Keratinocyte (primary cell): ENCODE measurements around the gene LHX5. TPM values are rescaled to one million over a fixed set of nuclear protein-coding genes. Genes with fewer than 3 reads are reported as not detected.

ENCODE experiments used
- DNase-seq: peaks from one replicate; pipeline ENCODE4 v3.0.0-alpha.2; 2011; ENCODE audit warnings: low read depth, missing footprints, low spot score
- FAIRE-seq: peaks from 2 replicates; lab custom pipeline; 2011; peaks lifted over from hg19 to GRCh38; lab: Jason Lieb, UNC
- H2AFZ ChIP-seq: 2 replicates; pipeline ENCODE4 v1.6.0; 2012; ENCODE audit warnings: low read length, control low read depth, inconsistent platforms; ENCODE audit not compliant: control insufficient read depth
- H3K27ac ChIP-seq: 2 replicates; pipeline ENCODE4 v1.5.1; 2011; ENCODE audit warnings: low read length; ENCODE audit not compliant: control insufficient read depth, insufficient read depth
- H3K27me3 ChIP-seq: 3 replicates; pipeline ENCODE4 v1.6.0; 2011; ENCODE audit warnings: low read length; ENCODE audit not compliant: control insufficient read depth, insufficient read depth; ENCODE audit errors: extremely low read depth
- H3K36me3 ChIP-seq, 2 experiments: 2 replicates in 1 of 2; 3 replicates in 1 of 2; pipeline ENCODE4 v1.5.1; 2011; ENCODE audit warnings: low read length in 2 of 2, mild to moderate bottlenecking in 1 of 2; ENCODE audit not compliant: control insufficient read depth in 2 of 2, insufficient read depth in 2 of 2; ENCODE audit errors: extremely low read depth in 1 of 2
- H3K4me1 ChIP-seq: 3 replicates; pipeline ENCODE4 v1.5.1; 2011; ENCODE audit warnings: low read length; ENCODE audit not compliant: control insufficient read depth, insufficient read depth; ENCODE audit errors: extremely low read depth
- H3K4me2 ChIP-seq: 3 replicates; pipeline ENCODE4 v1.6.0; 2011; ENCODE audit warnings: low read depth, low read length; ENCODE audit not compliant: control insufficient read depth, insufficient read depth; ENCODE audit errors: extremely low read depth
- H3K4me3 ChIP-seq, 3 experiments: fragments of 200-600 bp in 1 of 3; sonication (generic) in 1 of 3; 2 replicates in 2 of 3; 3 replicates in 1 of 3; pipeline ENCODE4 v1.5.1; 2011 to 2016; ENCODE audit warnings: low read length in 3 of 3, mild to moderate bottlenecking in 3 of 3, control low read depth in 2 of 3, inconsistent platforms in 1 of 3, low read depth in 1 of 3, mixed read lengths in 1 of 3, mixed run types in 1 of 3, moderate library complexity in 1 of 3; ENCODE audit not compliant: control insufficient read depth in 2 of 3, insufficient read depth in 2 of 3; ENCODE audit errors: extremely low read depth in 1 of 3
- H3K79me2 ChIP-seq: 2 replicates; pipeline ENCODE4 v1.6.0; 2012; ENCODE audit warnings: low read length; ENCODE audit not compliant: control insufficient read depth, insufficient read depth
- H3K9ac ChIP-seq: 3 replicates; pipeline ENCODE4 v1.6.0; 2011; ENCODE audit warnings: low read length; ENCODE audit not compliant: control insufficient read depth, insufficient read depth; ENCODE audit errors: extremely low read depth
- H3K9me1 ChIP-seq: 3 replicates; pipeline ENCODE4 v1.6.0; 2011; ENCODE audit warnings: low read length; ENCODE audit not compliant: control insufficient read depth, insufficient read depth; ENCODE audit errors: extremely low read depth
- H3K9me3 ChIP-seq: 2 replicates; pipeline ENCODE4 v1.5.1; 2012; ENCODE audit warnings: low read depth, low read length; ENCODE audit not compliant: control insufficient read depth
- H4K20me1 ChIP-seq: 3 replicates; pipeline ENCODE4 v1.6.0; 2011; ENCODE audit warnings: low read length; ENCODE audit not compliant: control insufficient read depth, insufficient read depth; ENCODE audit errors: extremely low read depth
- EZH2 ChIP-seq: IDR thresholded peaks from one replicate; pipeline ENCODE4 v1.6.1; 2012; ENCODE audit warnings: inconsistent platforms, mild to moderate bottlenecking, low read length, moderate library complexity
- dilution Hi-C: fragments of 300-500 bp; cut with MboI; formaldehyde crosslinking; loops from one replicate; pipeline ENCODE4 v1.7.0; 2020; ENCODE audit warnings: low sequenced_read_pairs; ENCODE audit not compliant: extremely low pct_ligation_motif_present
- polyA plus RNA-seq, 5 experiments: library from polyadenylated mRNA; depleted of rRNA in 3 of 5; stranded (reverse) in 3 of 5; stranded (forward) in 1 of 5; unstranded in 1 of 5; fragments of >200 nt; gene quantifications; 1 replicate in 1 of 5; 2 replicates in 3 of 5; 3 replicates in 1 of 5; pipeline versions ENCODE4 v1.2.1 to v1.2.3, GENCODE V29; 2011 to 2012; ENCODE audit warnings: missing spikeins in 2 of 5, low read depth in 1 of 5, low replicate concordance in 1 of 5
- TF ChIP-seq, protein P1 (sequence below), 3 experiments: IDR thresholded peaks in 1 of 3; conservative IDR thresholded peaks in 1 of 3; optimal IDR thresholded peaks in 1 of 3; 2 replicates in 2 of 3; 3 replicates in 1 of 3; pipeline versions ENCODE3 to v1.5.1; 2011; ENCODE audit warnings: low read length in 3 of 3, mild to moderate bottlenecking in 3 of 3, moderate library complexity in 2 of 3, control low read depth in 1 of 3, inconsistent platforms in 1 of 3; ENCODE audit not compliant: insufficient read depth in 2 of 3; ENCODE audit errors: extremely low read depth in 1 of 3

Gene LHX5
- polyA plus RNA-seq, 1 donor (not counting 4 experiments of a cell fraction or from before 2014, with no cell fraction given): 0.04 TPM

DNA sequence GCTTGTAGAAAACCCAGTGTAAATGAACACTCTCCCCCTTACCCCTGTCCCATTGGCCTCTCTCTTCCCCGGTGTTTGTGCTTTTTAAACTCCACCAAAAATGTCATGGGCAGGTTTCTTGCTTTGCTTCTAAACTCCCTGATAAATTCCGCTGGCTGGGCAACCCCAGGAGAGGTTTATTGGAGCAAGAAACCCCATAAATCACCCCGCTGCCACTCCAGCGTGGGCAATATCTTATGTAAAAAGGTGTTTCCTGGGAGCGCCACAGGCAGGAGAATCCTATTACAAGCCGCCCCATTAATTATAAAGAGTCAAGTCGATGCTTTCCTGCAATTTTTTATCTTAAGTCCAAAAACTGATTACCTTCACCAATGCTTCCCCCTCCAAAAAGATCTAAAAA is 22.8 kb downstream of the LHX5 start:
- H3K9me1 ChIP-seq: no peaks in the 10 kb centered on the region
- no peak overlapping the region for H3K9ac ChIP-seq
- H3K9me3 ChIP-seq: no peaks in the 10 kb centered on the region
- DNase-seq (no peak), FAIRE-seq (no peak)
- H3K36me3 ChIP-seq: no peaks in the 10 kb centered on the region
- dilution Hi-C loops: no loop called here
- no peak overlapping the region for H2AFZ ChIP-seq
- no peaks in the 10 kb centered on the region for H3K79me2 ChIP-seq
- TF ChIP-seq, protein P1, sequence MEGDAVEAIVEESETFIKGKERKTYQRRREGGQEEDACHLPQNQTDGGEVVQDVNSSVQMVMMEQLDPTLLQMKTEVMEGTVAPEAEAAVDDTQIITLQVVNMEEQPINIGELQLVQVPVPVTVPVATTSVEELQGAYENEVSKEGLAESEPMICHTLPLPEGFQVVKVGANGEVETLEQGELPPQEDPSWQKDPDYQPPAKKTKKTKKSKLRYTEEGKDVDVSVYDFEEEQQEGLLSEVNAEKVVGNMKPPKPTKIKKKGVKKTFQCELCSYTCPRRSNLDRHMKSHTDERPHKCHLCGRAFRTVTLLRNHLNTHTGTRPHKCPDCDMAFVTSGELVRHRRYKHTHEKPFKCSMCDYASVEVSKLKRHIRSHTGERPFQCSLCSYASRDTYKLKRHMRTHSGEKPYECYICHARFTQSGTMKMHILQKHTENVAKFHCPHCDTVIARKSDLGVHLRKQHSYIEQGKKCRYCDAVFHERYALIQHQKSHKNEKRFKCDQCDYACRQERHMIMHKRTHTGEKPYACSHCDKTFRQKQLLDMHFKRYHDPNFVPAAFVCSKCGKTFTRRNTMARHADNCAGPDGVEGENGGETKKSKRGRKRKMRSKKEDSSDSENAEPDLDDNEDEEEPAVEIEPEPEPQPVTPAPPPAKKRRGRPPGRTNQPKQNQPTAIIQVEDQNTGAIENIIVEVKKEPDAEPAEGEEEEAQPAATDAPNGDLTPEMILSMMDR (optimal IDR thresholded peaks at IDR 0.05 in 1 of 3, IDR thresholded peaks at IDR 0.05 in 1 of 3, conservative IDR thresholded peaks at IDR 0.05 in 1 of 3; ENCODE audit: extremely low read depth in 1 of 3, insufficient read depth in 2 of 3, low read length in 3 of 3): no peak
- H3K4me2 ChIP-seq: no peak overlapping the region
- no peak overlapping the region for H3K27ac ChIP-seq
- H3K4me3 ChIP-seq: no peak overlapping the region
- H3K27me3 ChIP-seq: peaks cover 5% of the 10 kb centered on the region
- no peaks in the 10 kb centered on the region for H4K20me1 ChIP-seq
- no peaks in the 10 kb centered on the region for H3K4me1 ChIP-seq

DNA sequence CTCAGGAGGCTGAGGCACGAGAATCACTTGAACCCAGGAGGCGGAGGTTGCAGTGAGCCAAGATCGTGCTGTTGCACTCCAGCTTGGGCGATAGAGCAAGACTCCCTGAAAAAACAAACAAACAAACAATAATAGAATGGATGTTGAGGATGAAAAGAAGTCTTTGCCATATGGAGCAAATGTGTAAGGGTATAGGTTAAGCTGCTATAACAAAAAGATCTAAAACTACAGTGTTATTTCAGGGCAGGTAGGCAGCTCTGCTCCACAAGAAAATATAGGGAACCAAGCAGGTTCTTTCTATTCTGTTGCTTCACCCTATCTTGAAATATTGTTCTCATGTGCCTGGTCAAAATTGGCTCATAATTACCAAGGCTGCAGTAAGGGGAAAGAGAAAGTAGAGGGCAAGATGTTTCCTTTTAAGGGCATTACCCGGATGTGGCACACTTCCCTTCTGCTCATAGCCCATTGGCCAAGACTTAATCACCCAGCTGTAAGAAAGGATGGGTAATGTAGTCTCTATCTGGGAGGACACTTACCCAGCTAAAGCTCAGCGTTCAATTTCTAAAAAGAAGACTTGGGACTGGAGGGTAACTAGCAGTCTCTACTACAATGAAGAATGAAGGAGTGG is 26.0 kb downstream of the LHX5 start:
- Histone ChIP-seq H4K20me1 (no peaks in the 10 kb centered on the region), H3K4me2 (no peak overlapping the region), H3K9me3 (no peaks in the 10 kb centered on the region), H2AFZ (no peak overlapping the region), H3K79me2 (no peaks in the 10 kb centered on the region), H3K27me3 (peaks cover 18% of the 10 kb centered on the region), H3K4me1 (no peaks in the 10 kb centered on the region), H3K4me3 (no peak overlapping the region), H3K36me3 (no peaks in the 10 kb centered on the region), H3K27ac (no peak overlapping the region), H3K9me1 (no peaks in the 10 kb centered on the region), H3K9ac (no peak overlapping the region)
- no peak for TF ChIP-seq EZH2
- TF ChIP-seq, protein P1 (optimal IDR thresholded peaks at IDR 0.05 in 1 of 3, IDR thresholded peaks at IDR 0.05 in 1 of 3, conservative IDR thresholded peaks at IDR 0.05 in 1 of 3; ENCODE audit: extremely low read depth in 1 of 3, insufficient read depth in 2 of 3, low read length in 3 of 3): no peak
- FAIRE-seq (no peak), DNase-seq (no peak)
- dilution Hi-C loops: no loop called here
